K562 (cell line): Measurements from ENCODE around the gene MYL5. TPM values are rescaled to one million over a fixed set of nuclear protein-coding genes. Genes with fewer than 3 reads are reported as not detected.

ENCODE experiments used
- CBFA2T2 ChIP-seq: fragments of 450-650 bp; conservative IDR thresholded peaks from 2 replicates; pipeline ENCODE4 v1.6.1; 2017; ENCODE audit warnings: mild to moderate bottlenecking
- KLF13 ChIP-seq: fragments of 450-650 bp; IDR thresholded peaks from 2 replicates; pipeline ENCODE4 v1.6.1; 2016; ENCODE audit warnings: missing genetic modification characterization, low read depth, mild to moderate bottlenecking, missing compliant biosample characterization, moderate library complexity, borderline replicate concordance
- MAX ChIP-seq: sonication (generic); formaldehyde crosslinking; IDR thresholded peaks from 2 replicates; pipeline ENCODE4 v1.9.0; 2022; ENCODE audit warnings: mild to moderate bottlenecking, missing genetic modification reagents
- MEF2A ChIP-seq: IDR thresholded peaks from 2 replicates; pipeline ENCODE4 v1.6.1; 2011; ENCODE audit warnings: low read depth, mild to moderate bottlenecking, low read length, moderate library complexity; ENCODE audit not compliant: control insufficient read depth
- MGA ChIP-seq: fragments of 450-650 bp; IDR thresholded peaks from 2 replicates; pipeline ENCODE4 v1.6.1; 2016; ENCODE audit warnings: mild to moderate bottlenecking, moderate library complexity
- MNT ChIP-seq, 2 experiments: fragments of 450-650 bp; conservative IDR thresholded peaks; 2 replicates each; pipeline ENCODE4 v1.6.1; 2017; ENCODE audit warnings: mild to moderate bottlenecking in 2 of 2, moderate library complexity in 2 of 2
- NR2C2 ChIP-seq, 2 experiments: fragments of 200-800 bp in 1 of 2; sonication (Bioruptor generic) in 1 of 2; sonication (generic) in 1 of 2; formaldehyde crosslinking in 1 of 2; IDR thresholded peaks; 2 replicates each; pipeline versions ENCODE4 v1.6.1 to v1.8.0; 2016 to 2022; ENCODE audit warnings: mild to moderate bottlenecking in 1 of 2, missing compliant biosample characterization in 1 of 2, missing genetic modification characterization in 1 of 2, missing genetic modification reagents in 1 of 2
- POLR2AphosphoS5 ChIP-seq: IDR thresholded peaks from 2 replicates; pipeline ENCODE4 v1.6.1; 2011; ENCODE audit warnings: mild to moderate bottlenecking, low read depth, low read length, moderate library complexity; ENCODE audit not compliant: control insufficient read depth, insufficient read depth
- SAP30 ChIP-seq: fragments of 200-600 bp; sonication (generic); IDR thresholded peaks from 2 replicates; pipeline ENCODE4 v1.6.1; 2012; ENCODE audit warnings: borderline replicate concordance, low read depth, mild to moderate bottlenecking, moderate library complexity, low read length, control low read depth, inconsistent platforms; ENCODE audit not compliant: insufficient read depth, poor library complexity, severe bottlenecking
- ZKSCAN3 ChIP-seq: fragments of 250-450 bp; sonication (Bioruptor Pico); IDR thresholded peaks from 2 replicates; pipeline ENCODE4 v1.4.0; 2020
- ZKSCAN8 ChIP-seq: fragments of 200-800 bp; sonication (Bioruptor generic); IDR thresholded peaks from 2 replicates; pipeline ENCODE4 v1.6.1; 2016; ENCODE audit warnings: missing genetic modification characterization, missing compliant biosample characterization
- polyA plus RNA-seq, 8 experiments: library from polyadenylated mRNA; depleted of rRNA in 4 of 8; stranded (reverse) in 5 of 8; unstranded in 3 of 8; fragments of >200 nt; fragmentation: Nextera tagmentation in 2 of 8; fragmentation: Illumina TruSeq in 1 of 8; extraction: Ambion mirVana in 2 of 8; extraction: Trizol in 1 of 8; gene quantifications; 2 replicates each; pipeline versions ENCODE4 v1.2.1 to v1.2.3, GENCODE V29; 2011 to 2014; ENCODE audit warnings: inconsistent platforms in 1 of 8, missing spikeins in 1 of 8
- total RNA-seq, 7 experiments: library from RNA; depleted of rRNA in 6 of 7; stranded (reverse); fragments of >200 nt in 6 of 7; fragmentation: Illumina TruSeq in 2 of 7; extraction: Trizol in 2 of 7; gene quantifications; 2 replicates each; pipeline versions ENCODE4 v1.2.1 to v1.2.3, GENCODE V29; 2011 to 2021; ENCODE audit warnings: low replicate concordance in 1 of 7

Gene MYL5
- total and polyA plus RNA-seq, 9 of the 15 experiments (the other 6 are each of a cell fraction or from before 2014, with no cell fraction given): 1.4 to 10.0 (median 4.1) TPM

GRCh38 chr4:680928-681645, 6.7 kb downstream of the MYL5 start (continued):
- TF ChIP-seq MGA (peak; percentile 54; the same call in 1 of the 2 replicates), MNT (conservative IDR thresholded peaks at IDR 0.05) (peak; percentile 83 to 92), NR2C2 (CRISPR knock-in tag; IDR thresholded peaks at IDR 0.05) (no peak), NR2C2 (tag; IDR thresholded peaks at IDR 0.05) (peak; percentile 85), MAX (peak; percentile 61; the same call in 1 of the 2 replicates), ZKSCAN8 (CRISPR knock-in tag) (no peak), ZKSCAN3 (CRISPR knock-in tag) (no peak), CBFA2T2 (no peak), SAP30 (peak; percentile 74), KLF13 (tag) (peak; percentile 62; the same call in 1 of the 2 replicates), MEF2A (no peak), POLR2AphosphoS5 (no peak)
